Epithelial cell of esophagus (primary cell): ENCODE measurements around the gene THSD7B.
A peak's percentile ranks its signal among the peaks of the same experiment; 100 is the strongest.

ENCODE experiments used
- DNase-seq: peaks from one replicate; pipeline ENCODE4 v3.0.0; 2010; ENCODE audit warnings: low read depth
- H3K4me3 ChIP-seq: 2 replicates; pipeline ENCODE4 v1.5.1; 2011; ENCODE audit warnings: mild to moderate bottlenecking, low read length, control low read depth
- CTCF ChIP-seq: IDR thresholded peaks from 2 replicates; pipeline ENCODE4 v1.5.1; 2011; ENCODE audit warnings: low read depth, mild to moderate bottlenecking, low read length, control low read depth, inconsistent platforms; ENCODE audit not compliant: insufficient read depth; ENCODE audit errors: missing control alignments

Gene THSD7B

DNA sequence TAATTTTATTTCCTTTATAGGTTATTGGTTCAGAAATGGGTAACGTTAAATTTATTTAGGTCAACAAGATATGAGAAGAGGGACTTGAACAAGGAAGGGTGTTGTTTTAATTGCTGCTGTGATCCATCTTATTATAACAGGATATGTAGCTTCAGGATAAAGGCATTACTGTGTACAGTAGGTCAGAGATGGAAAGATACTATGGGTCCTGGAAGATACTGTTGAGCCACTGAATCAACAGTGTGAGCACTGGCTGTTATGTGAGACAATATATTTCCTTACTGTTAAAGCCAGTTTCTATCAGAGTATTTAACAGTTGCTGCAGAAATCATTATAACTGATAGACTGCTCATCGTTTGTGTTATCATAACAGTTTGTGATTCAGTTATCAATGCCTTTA, 414.7 kb downstream of the THSD7B start:
- no peak for DNase-seq
- H3K4me3 ChIP-seq = no peak overlapping the region
- no peak for TF ChIP-seq CTCF

DNA sequence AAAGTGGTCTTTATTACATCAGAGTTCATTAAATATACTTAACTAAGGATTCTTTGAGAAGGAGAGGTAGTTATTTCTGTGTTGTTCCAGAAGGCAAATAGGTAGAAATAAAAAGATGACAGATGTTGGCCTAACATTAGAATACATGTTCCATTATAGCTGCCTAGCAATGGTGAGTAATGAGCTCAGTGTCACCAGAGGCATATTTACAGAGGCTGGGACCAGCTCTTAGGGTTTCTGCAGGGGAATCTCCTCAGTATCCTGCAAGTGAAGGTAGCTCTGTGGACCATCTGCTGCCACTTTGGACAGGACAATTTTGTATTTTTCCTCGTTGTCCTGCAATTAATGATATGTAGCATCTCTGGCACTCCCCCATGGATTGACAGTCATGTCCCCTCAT, 416.0 kb downstream of the THSD7B start:
- DNase-seq = no peak
- no peak overlapping the region for H3K4me3 ChIP-seq
- TF ChIP-seq CTCF = no peak

- TF ChIP-seq CTCF = no peak
- no peak overlapping the region for H3K4me3 ChIP-seq
- DNase-seq = no peak
Observed at GRCh38 chr2:137182071-137182470, 416.7 kb downstream of the THSD7B start.

DNA sequence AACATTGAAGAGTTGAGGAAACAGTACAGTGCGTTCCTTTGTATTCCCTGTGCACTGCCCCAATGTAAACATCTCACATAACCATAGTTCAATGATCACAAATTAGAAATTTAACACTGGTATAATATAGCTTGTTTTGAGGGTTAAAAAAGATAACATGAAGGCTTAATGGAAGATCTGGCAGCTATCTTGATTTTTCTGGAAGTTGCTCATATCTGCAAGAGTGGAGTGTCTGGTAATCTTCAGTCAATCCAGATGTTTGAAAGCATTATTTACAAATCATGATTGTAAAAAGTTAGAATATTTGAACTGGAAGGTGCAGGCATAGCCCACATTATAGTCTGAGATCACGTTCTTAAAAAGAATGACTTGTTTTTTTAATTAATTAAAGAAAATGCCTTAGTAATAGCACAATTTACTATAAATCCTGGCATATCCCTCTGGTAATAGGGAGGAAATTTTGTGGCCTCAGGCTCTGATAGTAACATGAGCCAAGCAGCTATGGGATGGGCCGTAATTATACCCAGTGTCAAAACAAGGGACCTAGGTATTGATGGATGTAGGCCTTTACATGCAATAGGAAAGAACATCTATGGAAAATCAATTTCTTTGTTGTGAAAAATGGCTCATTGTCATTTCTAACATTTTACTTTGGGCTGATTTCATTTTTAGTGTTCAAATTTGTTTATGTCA, 418.0 kb downstream of the THSD7B start:
- TF ChIP-seq CTCF = no peak
- no peak for DNase-seq
- no peak overlapping the region for H3K4me3 ChIP-seq

DNA sequence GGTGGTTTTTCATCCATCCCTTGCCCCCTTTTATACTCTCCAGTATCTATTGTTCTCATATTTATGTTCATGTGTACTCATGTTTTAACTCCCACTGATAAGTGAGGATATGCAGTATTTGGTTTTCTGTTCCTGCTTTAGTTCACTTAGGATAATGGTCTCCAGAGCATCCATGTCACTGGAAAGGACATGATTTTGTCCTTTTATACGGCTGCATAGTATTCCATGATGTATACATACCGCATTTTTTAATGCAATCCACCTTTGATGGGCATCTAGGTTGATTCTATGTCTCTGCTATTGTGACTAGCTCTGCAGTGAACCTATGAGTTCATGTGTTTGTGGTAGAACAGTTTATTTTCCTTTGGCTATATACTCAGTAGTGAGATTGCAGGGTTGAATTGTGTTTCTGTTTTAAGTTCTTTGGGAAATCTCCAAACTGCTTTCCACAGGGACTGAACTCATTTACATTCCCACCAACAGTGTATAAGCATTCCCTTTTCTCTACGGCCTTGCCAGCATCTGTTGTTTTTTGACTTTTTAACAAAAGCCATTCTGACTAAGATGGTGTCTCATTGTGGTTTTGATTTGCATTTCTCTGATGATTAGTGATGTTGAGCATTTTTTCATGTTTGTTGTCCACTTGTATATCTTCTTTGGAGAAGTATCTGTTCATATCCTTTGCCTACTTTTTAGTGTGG, 420.2 kb downstream of the THSD7B start:
- H3K4me3 ChIP-seq = no peak overlapping the region
- peak; percentile 27 for DNase-seq
- TF ChIP-seq CTCF = no peak

- DNase-seq = no peak
- TF ChIP-seq CTCF = no peak
- no peak overlapping the region for H3K4me3 ChIP-seq
Observed at GRCh38 chr2:137187216-137187615, 421.9 kb downstream of the THSD7B start.
